D721Med (cell line): ENCODE measurements around the gene LIAS.
A peak's percentile ranks its signal among the peaks of the same experiment; 100 is the strongest.

Experiments used
- DNase-seq: peaks from one replicate; pipeline ENCODE4 v3.0.0; 2011; ENCODE audit warnings: low spot score; ENCODE audit not compliant: insufficient read length
- FAIRE-seq: peaks from 2 replicates; lab custom pipeline; 2011; peaks lifted over from hg19 to GRCh38; lab: Jason Lieb, UNC
- CTCF ChIP-seq: IDR thresholded peaks from 2 replicates; pipeline ENCODE4 v1.5.1; 2012; ENCODE audit warnings: mild to moderate bottlenecking, control low read depth; ENCODE audit not compliant: insufficient read depth; ENCODE audit errors: missing control alignments

The LIAS gene

GRCh38 chr4:39469429-39470077, 10.7 kb downstream of the LIAS start:
- FAIRE-seq (peak; percentile 73), DNase-seq (no peak)
- TF ChIP-seq CTCF: peak; percentile 88

- FAIRE-seq (no peak), DNase-seq (no peak)
- TF ChIP-seq CTCF: no peak
These were observed 11.5 kb downstream of the LIAS start for GRCh38 chr4:39470402-39470801.

- no peak for FAIRE-seq
- TF ChIP-seq CTCF: no peak
- DNase-seq: no peak
These were observed 13.5 kb downstream of the LIAS start for GRCh38 chr4:39472396-39472795.

GRCh38 chr4:39476187-39476895, 17.5 kb downstream of the LIAS start:
- no peak for TF ChIP-seq CTCF
- DNase-seq (no peak), FAIRE-seq (peak; percentile 29)

- TF ChIP-seq CTCF: no peak
- FAIRE-seq: no peak
These were observed 21.4 kb downstream of the LIAS start for GRCh38 chr4:39480251-39480650.

GRCh38 chr4:39480902-39481695, 22.2 kb downstream of the LIAS start:
- no peak for TF ChIP-seq CTCF
- FAIRE-seq (no peak), DNase-seq (no peak)

More at GRCh38 chr4:39480251-39480650, 21.4 kb downstream of the LIAS start:
- no peak for DNase-seq
